HG03565 (cell line): ENCODE results near the gene RPN2.

Experiments used
- ATAC-seq: cut with Tn5 transposase; IDR thresholded peaks from one replicate; pipeline ENCODE4 v1.9.1; 2021; ENCODE audit warnings: mild to moderate bottlenecking, moderate library complexity; ENCODE audit not compliant: unreplicated experiment

The RPN2 gene

DNA sequence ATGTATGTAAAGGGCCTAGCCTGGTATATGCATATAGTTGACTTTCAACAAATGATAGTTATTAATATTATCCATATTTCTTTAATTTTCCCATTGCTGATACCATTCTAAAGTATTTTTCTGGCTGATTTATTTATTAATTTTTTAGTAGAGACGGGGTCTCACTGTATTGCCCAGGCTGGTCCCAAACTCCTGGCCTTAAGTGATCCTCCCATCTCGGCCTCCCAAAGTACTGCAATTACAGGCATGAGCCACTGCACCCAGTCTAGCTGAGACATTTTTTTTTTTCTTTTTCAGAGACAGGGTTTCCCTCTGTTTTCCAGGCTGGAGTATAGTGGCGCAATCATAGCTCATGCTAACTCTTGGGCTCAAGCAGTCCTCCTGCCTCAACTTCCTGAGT is 30.1 kb downstream of the RPN2 start:
- ATAC-seq, result no peak

GRCh38 chr20:37209661-37210314 is 30.7 kb downstream of the RPN2 start:
- ATAC-seq, result no peak

- ATAC-seq, result no peak
These were observed 39.3 kb downstream of the RPN2 start for GRCh38 chr20:37218441-37218840.

DNA sequence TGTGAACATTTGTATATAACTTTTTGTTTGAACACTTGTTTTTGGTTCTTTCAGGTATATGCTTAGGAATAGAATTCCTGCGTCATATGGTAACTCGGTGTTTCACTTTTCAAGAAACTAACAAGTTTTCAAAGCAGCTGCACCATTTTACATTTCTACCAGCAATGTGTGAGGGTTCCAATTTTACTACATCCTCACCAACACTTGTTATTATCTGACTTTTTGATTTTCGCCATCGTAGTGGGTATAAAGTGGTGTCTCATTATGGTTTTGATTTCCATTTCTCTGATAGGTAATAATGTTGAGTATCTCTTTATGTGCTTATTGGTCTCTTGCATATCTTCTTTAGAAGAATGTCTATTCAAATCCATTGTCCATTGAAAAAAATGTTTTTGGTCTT is 39.8 kb downstream of the RPN2 start:
- no peak for ATAC-seq

DNA sequence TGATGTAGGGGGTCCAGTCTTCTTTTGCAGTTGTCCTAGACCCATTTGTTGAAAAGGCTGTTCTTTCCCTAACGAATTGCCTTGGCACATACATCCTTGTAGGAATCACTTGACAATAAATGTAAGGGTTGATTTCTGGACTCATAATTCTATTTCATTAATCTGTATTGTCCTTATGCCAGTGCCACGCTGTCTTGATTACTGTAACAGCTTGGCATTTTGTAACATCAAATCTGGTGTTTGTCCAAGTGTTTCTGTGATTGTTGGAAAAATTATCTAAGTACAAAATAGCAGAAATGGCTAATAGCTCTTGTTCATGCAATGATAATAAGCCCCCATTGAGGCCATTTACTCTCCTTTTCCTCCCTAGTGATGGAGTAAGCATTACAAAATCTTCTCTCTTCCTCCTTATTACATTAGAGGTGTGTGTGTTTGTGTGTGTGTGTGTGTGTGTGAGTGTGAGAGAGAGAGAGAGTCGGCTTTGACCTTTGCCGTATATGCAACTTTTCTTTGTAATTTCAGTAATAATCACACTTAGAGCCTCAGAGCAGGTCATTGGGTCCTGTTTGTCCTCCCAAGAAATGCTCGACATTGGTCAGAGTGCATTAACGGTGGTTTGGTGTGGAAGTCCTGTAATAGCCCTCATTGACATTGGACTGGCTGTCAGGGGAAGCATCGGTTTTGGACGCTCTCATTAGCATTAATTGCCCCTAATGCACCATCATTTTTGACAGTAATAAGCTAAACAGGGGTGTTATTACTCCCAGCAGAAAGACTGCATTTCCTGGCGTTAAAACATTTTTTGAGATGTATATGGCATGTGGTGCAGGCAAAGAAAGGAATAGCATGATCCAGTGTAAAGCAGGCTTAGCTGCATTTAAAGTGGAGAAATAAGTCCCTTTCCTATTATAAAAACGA is 40.9 kb downstream of the RPN2 start:
- no peak for ATAC-seq

GRCh38 chr20:37220731-37221130 is 41.6 kb downstream of the RPN2 start:
- ATAC-seq, result no peak

GRCh38 chr20:37222086-37222485 is 43.0 kb downstream of the RPN2 start:
- no peak for ATAC-seq

DNA sequence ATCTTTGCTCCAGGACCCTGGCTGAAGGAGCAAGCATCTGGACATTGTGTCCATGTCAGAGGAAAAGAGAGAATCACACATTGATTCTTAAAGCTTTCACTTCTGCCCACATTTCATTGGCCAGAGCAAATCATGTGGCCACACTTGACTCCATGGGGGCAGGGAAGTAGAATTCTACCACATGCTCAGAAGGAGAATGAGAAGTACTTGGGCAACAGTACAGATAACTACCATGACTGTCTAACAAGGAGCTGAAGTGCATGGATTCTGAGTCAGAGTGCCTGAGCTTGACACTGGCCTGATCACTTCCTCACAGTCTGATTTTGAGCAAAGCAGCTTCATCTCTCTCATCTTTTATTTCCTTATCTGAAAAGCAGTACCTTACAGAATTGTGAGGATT is 43.9 kb downstream of the RPN2 start:
- ATAC-seq, result no peak

GRCh38 chr20:37225146-37225545 is 46.0 kb downstream of the RPN2 start:
- no peak for ATAC-seq

- ATAC-seq, result no peak
These were observed 47.8 kb downstream of the RPN2 start for GRCh38 chr20:37226889-37227288.

- no peak for ATAC-seq
These were observed 49.0 kb downstream of the RPN2 start for GRCh38 chr20:37228082-37228481.

DNA sequence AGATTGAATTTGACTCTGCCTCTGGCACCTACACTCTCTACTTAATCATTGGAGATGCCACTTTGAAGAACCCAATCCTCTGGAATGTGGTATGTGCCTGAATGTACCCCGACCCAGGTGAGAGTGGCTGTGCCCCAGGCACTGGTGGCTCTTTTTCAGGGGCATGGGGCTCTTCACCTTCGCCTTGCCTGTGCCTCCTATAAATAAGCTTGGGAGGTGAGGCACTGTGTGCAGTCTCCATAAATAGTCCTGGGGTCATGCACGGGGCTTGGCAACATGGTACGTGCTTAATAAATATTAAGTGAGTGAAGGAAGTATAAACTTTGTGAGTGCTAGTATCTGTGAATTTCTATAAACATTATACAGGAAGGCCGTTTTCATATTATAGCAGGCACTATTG is 49.5 kb downstream of the RPN2 start:
- no peak for ATAC-seq

DNA sequence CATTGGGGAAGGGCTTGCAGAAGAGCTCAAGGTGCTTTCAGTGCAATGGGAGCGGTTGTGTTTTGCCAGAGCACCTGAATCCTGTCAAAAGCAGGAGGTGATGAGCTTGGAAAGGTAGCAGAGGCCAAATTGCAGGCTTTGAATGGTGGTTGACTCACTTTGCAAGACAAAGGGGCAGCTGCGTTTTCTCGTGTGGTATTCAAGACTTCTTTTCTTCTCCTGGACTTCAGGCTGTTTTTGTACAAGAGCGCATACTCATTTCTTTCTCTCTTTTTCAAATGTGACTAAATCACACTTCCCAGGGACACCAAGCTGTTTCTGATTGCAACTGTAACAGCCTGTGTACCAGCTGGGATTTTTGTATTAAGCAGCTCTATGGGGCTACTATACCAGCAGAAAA is 50.2 kb downstream of the RPN2 start:
- no peak for ATAC-seq

- no peak for ATAC-seq
These were observed 51.1 kb downstream of the RPN2 start for GRCh38 chr20:37230200-37230599.

DNA sequence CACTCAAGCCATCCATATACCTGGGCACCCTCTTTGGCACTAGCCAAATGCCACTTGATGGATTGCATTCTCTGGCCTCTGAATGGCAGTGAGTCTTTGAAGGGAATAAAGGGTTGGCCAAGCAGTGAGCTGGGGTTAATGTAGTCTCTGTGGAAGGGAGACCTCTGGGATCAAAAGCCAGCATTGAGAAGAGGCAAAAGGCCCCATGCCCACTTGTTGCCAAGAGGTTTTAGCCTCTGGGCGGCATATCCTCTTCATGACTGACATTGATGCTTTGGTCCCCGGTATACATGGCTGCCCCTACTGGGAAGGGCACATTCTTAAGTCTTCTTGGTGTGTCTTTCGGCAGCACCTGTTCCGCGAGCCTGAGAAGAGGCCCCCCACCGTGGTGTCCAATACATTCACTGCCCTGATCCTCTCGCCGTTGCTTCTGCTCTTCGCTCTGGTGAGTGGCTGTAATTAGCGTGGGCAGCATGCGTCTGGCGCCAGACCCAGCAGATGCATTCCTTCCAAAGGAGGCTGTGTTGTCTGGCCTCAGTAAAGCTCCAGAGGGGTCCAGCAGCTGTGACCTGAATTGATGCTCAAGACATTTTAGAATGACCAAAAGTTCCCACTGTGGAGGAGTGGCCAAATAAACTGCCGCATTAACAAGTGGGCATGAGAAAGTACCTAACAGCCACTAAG is 53.0 kb downstream of the RPN2 start:
- no peak for ATAC-seq

DNA sequence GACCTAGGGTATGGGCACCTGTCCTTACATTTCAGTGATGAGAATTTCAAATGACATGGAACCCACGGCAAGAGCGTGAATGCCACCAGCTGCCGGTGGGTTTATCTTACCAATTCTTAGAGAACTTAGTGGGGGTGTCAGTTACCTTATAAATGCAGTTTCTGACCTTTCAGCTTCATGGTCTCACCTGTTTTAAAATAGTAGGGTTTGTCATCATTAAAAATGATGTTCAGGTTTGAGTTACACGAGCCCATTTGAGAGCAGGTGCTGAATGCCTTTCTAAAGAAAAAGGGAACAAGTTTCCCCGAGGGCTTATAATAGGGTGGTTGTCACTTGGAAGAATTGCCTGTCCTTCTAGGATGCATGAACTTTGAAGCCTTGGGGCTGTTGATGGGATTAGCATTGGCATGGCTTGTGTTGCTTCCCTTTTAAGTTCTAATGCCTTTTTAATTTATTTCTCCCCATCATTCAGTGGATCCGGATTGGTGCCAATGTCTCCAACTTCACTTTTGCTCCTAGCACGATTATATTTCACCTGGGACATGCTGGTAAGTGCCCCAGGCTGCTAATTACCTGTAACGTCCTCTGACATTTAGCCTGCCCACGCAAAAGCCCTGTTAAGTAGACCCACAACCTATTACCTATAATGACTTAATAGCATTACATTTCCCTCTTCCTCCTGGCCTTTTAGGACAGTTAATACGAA is 54.6 kb downstream of the RPN2 start:
- ATAC-seq, result no peak

DNA sequence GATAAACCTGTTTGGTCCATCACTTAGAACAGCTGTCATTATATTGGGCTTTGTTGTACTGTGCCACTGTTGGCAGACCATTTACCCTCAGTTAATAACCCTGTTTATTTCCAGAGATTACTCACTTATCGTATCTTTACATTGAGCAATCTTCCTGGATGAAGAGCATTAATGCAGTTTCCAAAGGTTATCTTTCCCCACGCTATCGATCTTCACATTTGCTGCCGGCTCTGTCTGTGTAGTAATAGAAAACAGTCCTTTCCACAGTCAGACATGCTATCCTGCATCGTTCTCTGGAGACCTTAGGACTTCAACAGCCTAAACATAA is 55.1 kb downstream of the RPN2 start:
- no peak for ATAC-seq

DNA sequence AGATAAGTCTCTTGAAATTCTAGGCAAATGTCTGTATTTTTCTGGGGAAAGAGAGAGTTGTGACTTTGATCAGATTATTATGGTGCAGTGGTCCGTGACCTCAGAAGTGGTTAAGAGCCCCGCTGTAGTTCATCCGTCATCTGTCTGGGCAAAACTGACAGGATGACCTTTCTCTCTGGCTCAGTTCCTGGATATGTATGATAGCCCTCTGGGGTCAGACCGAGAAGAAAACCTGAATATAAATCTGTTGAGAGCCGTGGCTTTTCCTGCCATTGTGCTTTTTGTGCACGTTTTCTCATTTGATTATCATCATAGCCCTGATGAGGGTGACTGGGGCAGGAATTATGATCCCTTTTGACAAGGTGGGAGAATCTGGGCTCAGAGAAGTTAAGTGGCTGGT is 55.9 kb downstream of the RPN2 start:
- ATAC-seq, result no peak

DNA sequence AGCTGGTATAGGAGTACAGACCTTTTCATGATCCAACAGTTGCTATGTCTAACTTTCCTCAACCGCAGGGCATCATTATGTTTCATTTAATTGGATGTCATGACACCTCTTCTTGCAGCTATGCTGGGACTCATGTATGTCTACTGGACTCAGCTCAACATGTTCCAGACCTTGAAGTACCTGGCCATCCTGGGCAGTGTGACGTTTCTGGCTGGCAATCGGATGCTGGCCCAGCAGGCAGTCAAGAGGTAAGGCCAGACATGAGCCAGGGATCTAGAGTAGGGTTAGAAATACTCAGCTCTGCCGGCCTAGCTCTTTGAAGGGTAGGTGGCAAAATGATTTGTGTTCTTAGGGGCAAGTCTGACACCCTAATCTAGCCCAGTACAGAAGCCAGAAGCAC is 57.3 kb downstream of the RPN2 start:
- ATAC-seq, result no peak

- ATAC-seq, result no peak
These were observed 58.5 kb downstream of the RPN2 start for GRCh38 chr20:37237656-37238055.

DNA sequence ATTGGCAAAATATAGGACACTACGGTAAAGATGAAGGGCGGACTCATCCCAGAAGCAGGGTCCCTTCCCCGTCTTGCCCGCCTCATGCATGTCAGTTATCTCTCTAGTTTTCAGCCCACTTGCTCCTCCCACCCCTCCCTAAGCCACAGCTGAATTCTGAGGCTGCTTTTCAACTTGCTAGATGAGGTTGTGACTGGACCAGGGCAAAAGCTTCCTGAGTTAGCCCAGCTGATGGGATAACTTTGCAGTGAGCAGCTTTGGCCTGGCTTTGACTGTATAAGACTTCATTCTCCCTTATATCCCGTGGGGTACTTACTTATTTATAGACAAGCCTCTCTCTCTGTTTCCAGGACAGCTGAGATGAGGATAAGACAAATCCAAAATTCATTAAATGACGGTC is 59.3 kb downstream of the RPN2 start:
- ATAC-seq, result no peak
